GM21825 (cell line): ENCODE data around the gene TMPRSS9.
"Not testable (repeated sequence)": the region's sequence is repeated elsewhere in the genome, so short reads cannot be mapped to it uniquely, and the experiment has no call there.

Experiments
- ATAC-seq: cut with Tn5 transposase; IDR thresholded peaks from one replicate; pipeline ENCODE4 v1.9.1; 2021; ENCODE audit warnings: mild to moderate bottlenecking, moderate library complexity; ENCODE audit not compliant: unreplicated experiment

Gene TMPRSS9

GRCh38 chr19:2454962-2455850 is 95.1 kb downstream of the TMPRSS9 start:
- ATAC-seq = no peak

DNA sequence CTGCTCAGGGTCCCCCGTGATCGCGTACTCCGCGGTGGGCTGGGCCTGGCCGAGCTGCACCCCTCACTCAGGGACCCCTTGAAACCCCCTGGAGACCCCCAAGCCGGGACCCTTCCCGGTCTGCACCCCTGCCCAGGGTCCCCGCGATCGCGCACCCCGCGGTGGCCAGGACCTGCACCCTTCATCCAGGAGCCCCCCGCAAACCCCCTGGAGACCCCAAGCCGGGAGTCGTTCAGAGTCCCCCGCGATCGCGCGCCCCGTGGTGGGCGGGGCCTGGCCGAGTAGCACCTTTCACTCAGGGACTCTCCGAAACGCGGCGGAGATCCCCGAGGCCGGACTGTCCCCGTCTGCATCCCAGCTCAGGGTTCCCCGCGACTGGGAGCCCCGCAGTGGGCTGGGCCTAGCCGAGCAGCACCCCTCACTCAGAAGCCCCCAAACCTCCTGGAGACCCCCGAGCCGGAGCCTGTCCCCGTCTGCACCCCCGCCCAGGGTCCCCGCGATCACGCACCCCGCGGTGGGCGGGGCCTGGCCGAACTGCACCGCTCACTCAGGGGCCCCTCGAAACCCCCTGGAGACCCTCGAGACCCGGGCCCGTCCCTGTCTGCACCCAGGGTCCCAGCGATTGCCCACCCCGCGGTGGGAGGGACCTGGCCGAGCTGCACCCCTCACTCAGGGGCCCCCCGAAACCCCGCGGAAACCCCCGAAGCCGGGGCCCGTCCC is 95.9 kb downstream of the TMPRSS9 start:
- no peak for ATAC-seq

- ATAC-seq = no peak
Measured at GRCh38 chr19:2457394-2458037, 97.5 kb downstream of the TMPRSS9 start.

DNA sequence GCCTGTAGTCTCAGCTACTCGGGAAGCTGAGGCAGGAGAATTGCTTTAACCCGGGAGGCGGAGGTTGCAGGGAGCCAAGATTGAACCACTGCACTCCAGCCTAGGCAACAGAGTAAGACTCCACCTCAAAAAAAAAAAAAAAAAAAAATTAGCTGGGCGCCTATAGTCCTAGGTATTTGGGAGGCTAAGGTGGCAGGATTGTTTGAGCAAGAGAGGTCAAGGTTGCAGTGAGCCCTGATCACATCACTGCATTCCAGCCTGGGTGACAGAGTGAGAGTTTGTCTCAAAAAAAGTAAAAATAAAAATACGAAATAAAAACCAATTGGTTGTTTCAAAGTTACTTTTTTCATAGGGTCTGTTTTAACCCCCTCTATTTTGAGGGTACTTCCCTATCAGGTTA is 98.0 kb downstream of the TMPRSS9 start:
- ATAC-seq = no peak

DNA sequence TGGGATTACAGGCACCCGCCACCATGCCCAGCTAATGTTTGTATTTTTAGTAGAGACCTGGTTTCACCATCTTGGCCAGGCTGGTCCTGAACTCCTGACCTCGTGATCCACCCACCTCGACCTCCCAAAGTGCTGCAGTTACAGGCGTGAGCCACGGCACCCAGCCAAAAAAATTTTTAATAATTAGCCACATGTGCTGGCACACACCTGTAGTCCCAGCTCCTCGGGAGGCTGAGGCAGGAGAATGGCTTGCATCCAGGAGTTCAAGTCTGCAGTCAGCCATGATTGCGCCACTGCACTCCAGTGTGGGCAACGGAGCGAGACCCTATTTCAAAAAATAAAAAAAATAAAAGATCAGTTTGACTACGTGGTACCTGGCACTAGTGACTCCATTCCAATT is 98.7 kb downstream of the TMPRSS9 start:
- not testable (repeated sequence) for ATAC-seq

GRCh38 chr19:2460245-2460644 is 100.2 kb downstream of the TMPRSS9 start:
- ATAC-seq = no peak

- ATAC-seq = no peak
Measured at GRCh38 chr19:2461751-2462634, 101.9 kb downstream of the TMPRSS9 start.

GRCh38 chr19:2462635-2463421 is 102.8 kb downstream of the TMPRSS9 start:
- no peak for ATAC-seq

DNA sequence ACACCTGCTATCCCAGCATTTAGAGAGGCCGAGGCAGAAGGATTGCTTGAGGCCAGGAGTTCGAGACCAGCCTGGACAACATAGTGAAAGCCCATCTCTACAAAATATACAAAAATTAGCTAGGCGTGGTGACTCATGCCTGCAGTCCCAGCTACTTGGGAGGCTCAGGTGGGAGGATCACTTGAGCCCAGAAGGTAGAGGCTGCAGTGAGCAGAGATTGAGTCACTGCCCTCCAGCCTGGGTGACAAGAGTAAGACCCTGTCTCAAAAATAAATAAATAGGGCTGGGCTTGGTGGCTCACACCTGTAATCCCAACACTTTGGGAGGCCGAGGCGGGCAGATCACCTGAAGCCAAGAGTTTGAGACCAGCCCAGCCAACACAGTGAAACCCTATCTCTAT is 103.6 kb downstream of the TMPRSS9 start:
- not testable (repeated sequence) for ATAC-seq

- ATAC-seq = no peak
Measured at GRCh38 chr19:2464389-2464788, 104.3 kb downstream of the TMPRSS9 start.

DNA sequence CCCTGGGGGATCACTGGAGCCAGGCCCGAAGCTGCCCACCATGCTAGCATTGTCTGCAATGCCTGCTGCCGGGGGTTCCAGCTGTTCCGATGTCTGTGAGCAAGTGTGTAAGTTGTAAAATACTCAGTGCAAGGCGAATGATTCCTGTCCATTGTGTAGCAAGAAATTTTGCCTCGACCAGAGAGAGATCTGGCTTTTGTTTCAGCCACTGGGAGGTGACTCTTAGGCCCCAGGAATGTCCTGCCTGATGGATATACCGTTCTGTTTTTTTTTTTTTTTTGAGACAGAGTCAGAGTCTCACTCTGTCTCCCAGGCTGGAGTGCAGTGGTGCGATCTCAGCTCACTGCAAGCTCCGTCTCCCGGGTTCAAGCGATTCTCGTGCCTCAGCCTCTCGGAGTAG is 108.5 kb downstream of the TMPRSS9 start:
- ATAC-seq = no peak

- no peak for ATAC-seq
Measured at GRCh38 chr19:2469102-2469914, 109.2 kb downstream of the TMPRSS9 start.

DNA sequence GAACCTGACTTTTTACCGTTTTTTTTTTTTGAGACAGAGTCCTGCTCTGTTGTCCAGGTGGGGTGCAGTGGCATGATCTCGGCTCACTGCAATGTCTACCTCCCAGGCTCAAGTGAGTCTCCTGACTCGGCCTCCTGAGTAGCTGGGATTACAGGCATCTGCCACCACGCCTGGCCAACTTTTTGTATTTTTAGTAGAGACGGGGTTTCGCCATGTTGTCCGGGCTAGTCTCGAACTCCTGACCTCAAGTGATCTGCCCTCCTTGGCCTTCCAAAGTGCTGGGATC is 109.8 kb downstream of the TMPRSS9 start:
- ATAC-seq = not testable (repeated sequence)

DNA sequence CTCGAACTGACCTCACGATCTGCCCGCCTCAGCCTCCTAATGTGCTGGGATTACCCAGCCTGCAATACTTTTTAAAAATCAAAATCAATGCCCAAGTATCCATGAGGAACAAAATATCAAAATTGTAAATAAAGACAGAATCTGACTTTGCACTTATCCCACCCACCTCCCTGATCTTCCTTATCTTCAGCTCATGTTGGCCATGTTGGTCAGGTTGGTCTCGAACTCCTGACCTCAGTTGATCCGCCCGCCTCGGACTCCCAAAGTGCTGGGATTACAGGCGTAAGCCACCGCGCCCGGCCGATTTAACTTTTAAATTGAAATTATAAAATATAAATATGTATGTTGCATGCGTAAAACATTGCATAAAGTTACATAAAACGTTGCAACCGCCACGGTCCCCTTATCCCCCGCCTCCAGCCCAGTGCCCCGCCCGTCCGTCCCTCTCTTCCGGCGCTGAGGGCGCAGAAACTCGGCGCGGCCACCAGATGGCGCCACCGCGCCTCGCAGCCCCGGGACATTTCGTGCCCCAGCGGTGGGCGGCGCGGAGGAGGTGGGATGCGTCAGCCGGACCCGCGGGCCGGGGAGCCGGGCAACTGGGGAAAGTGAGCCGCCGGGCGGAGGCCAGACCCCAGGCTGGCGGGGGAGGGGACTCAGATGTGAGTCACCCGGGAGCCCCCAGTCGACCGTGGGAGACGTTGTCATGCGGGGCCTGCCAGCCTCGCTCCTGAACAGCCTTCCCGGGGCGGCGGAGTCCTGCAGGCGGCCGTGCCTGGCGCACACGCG is 114.4 kb downstream of the TMPRSS9 start:
- peak; percentile 24 for ATAC-seq

DNA sequence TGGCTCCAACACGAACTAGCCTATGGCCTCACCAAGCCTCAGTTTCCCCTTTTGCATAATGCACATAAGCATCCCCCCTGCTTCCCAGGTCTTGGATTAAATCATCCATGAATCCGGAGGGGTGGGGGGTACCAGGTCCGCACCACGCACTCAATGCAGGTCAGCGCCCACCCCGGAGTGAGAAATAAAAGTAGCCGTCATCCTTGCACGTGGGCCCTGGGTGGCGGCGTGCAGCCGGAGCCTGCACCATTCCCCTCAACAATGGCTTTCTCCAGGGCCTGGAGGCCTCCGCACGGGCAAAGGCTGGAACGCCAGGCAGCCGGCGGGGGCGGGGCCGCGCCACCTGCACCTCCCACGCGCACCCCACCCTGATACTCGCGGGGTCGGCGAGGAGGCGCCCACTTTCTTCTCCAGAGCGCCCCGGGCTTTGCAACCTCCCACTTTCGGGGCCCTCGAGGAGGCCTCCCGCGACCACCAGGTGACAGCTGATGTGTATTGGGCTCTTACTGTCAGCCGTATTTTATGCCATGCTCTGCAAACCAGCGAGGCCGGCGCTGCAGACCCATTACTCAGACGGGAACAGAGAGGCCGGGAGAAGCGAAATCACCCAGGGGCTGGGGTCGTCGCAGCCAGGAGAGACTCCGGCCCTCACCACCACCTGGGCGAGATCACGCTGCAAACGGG is 115.1 kb downstream of the TMPRSS9 start:
- no peak for ATAC-seq
